ENCODE measurements around the gene FRMPD4. TPM values are rescaled to one million over a fixed set of nuclear protein-coding genes. Genes with fewer than 3 reads are reported as not detected.

FRMPD4 gene
- total and polyA plus RNA-seq, 10 of the 15 experiments (the other 5 are each of a cell fraction or from before 2014, with no cell fraction given), result not detected

DNA sequence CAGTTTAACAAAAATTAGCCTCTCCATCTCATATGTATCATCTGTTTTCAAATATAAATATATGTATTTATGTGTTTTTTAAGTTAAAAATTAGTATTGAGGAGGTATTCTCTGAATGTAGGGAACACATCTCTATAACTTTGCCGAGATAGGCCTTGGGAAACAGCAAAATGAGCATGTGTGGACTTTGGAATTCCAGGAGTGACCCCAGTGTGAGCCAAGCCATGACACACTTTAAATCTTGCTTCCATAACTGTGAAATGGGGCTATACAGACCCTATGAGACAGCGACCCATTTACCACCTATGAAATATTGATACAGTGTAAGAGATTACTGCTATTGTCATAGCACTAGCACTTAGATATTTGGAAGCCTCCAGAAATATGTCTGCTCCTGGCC lies 58.8 kb downstream of the FRMPD4 start:
- no peaks in the 10 kb centered on the region for H3K9me3 ChIP-seq (replicated peaks; ENCODE audit: control insufficient read depth, insufficient read depth, low read length)
- no peaks in the 10 kb centered on the region for H3K27me3 ChIP-seq (replicated peaks in 1 of 2; ENCODE audit: control insufficient read depth in 2 of 2, insufficient read depth in 2 of 2, low read length in 1 of 2)
- in situ Hi-C loops (cut with MboI), result no loop called here
- ATAC-seq (no peak), FAIRE-seq (no peak), DNase-seq (ENCODE audit: low read depth, low spot score) (no peak)
- POLR2A ChIA-PET, result no interaction called here
- TF ChIP-seq POLR2A (IDR thresholded peaks at IDR 0.05; ENCODE audit: low read depth, low read length), result no peak
- no peak for TF ChIP-seq SIX5 (IDR thresholded peaks at IDR 0.05; ENCODE audit: low read depth, low read length, severe bottlenecking)
- TF ChIP-seq, protein P1, sequence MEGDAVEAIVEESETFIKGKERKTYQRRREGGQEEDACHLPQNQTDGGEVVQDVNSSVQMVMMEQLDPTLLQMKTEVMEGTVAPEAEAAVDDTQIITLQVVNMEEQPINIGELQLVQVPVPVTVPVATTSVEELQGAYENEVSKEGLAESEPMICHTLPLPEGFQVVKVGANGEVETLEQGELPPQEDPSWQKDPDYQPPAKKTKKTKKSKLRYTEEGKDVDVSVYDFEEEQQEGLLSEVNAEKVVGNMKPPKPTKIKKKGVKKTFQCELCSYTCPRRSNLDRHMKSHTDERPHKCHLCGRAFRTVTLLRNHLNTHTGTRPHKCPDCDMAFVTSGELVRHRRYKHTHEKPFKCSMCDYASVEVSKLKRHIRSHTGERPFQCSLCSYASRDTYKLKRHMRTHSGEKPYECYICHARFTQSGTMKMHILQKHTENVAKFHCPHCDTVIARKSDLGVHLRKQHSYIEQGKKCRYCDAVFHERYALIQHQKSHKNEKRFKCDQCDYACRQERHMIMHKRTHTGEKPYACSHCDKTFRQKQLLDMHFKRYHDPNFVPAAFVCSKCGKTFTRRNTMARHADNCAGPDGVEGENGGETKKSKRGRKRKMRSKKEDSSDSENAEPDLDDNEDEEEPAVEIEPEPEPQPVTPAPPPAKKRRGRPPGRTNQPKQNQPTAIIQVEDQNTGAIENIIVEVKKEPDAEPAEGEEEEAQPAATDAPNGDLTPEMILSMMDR (IDR thresholded peaks at IDR 0.05 in 2 of 3, conservative IDR thresholded peaks at IDR 0.05 in 1 of 3; ENCODE audit: control insufficient read depth in 2 of 3, extremely low read depth in 1 of 3, insufficient read depth in 1 of 3, low read depth in 3 of 3, low read length in 3 of 3), result no peak
- TF ChIP-seq EP300 (IDR thresholded peaks at IDR 0.05; ENCODE audit: borderline replicate concordance in 1 of 2, control insufficient read depth in 1 of 2, low read depth in 2 of 2, low read length in 2 of 2), result no peak
- RAD21 ChIA-PET (ENCODE audit: unreplicated experiment), result no interaction called here
- H3K4me1 ChIP-seq (ENCODE audit: control insufficient read depth, insufficient read depth, low read length), result no peaks in the 10 kb centered on the region
- SMC1A ChIA-PET (ENCODE audit: uncharacterized antibody, unreplicated experiment), result no interaction called here
- no peak overlapping the region for H3K9ac ChIP-seq (ENCODE audit: control insufficient read depth, insufficient read depth, low read length)
- CTCF ChIA-PET, result no interaction called here
- intact Hi-C loops (cut with micrococcal nuclease; ENCODE audit: unreplicated experiment), result no loop called here
- no peak overlapping the region for H3K4me3 ChIP-seq
- H3K79me2 ChIP-seq (ENCODE audit: control insufficient read depth, insufficient read depth, low read length), result no peaks in the 10 kb centered on the region
- 2% methylated on average over 2 of the region's 2 CpGs for WGBS (ENCODE audit: insufficient coverage, insufficient replicate concordance, low lambda C conversion rate, missing lambda C conversion rate)
- BruUV-seq (replicated peaks), result no TSS peak
- H2AFZ ChIP-seq (ENCODE audit: control insufficient read depth, low read depth, low read length), result no peak overlapping the region
- H3K27ac ChIP-seq (ENCODE audit: control insufficient read depth, insufficient read depth), result no peak overlapping the region
- H3K4me2 ChIP-seq (ENCODE audit: control insufficient read depth, insufficient read depth), result no peak overlapping the region
- H4K20me1 ChIP-seq (ENCODE audit: control insufficient read depth, insufficient read depth), result no peaks in the 10 kb centered on the region
- H3K36me3 ChIP-seq (ENCODE audit: control insufficient read depth in 2 of 2, insufficient read depth in 2 of 2, low read length in 1 of 2), result no peaks in the 10 kb centered on the region

DNA sequence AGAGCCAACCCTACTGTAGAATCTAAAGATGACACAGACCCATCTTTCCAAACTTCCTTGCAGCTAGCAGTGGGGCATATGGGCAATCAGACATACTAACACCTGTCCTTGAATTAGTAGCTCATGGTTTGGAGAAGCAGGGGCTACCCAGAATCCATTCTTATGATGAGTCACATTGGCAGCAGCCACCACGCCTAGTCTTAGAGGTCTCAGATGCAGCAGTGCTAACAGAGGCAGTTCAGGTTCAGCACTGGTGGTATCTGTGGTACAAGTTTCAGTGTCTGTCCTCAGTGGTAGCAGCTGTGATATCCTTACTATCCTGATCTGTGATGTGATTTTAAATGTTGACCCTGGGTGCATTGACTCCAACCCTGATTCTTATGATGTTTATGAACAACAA lies 68.1 kb downstream of the FRMPD4 start:
- DNase-seq (ENCODE audit: low read depth, low spot score) (no peak), ATAC-seq (no peak), FAIRE-seq (no peak)
- no peak overlapping the region for H3K4me3 ChIP-seq
- intact Hi-C loops (cut with micrococcal nuclease; ENCODE audit: unreplicated experiment) (no loop called here), in situ Hi-C loops (cut with MboI) (no loop called here)
- ChIA-PET CTCF (interaction anchor here (1.3 kb wide), 1 partner anchor 24 kb away, joined by 3 read pairs; no protein-coding TSS in a partner anchor), POLR2A (no interaction called here), SMC1A (ENCODE audit: uncharacterized antibody, unreplicated experiment) (interaction anchor here (0.7 to 1.4 kb wide), 2 partner anchors 18 to 30 kb away, joined by 3 to 4 read pairs; no protein-coding TSS in a partner anchor), RAD21 (ENCODE audit: unreplicated experiment) (no interaction called here)
- H3K36me3 ChIP-seq (ENCODE audit: control insufficient read depth in 2 of 2, insufficient read depth in 2 of 2, low read length in 1 of 2), result no peaks in the 10 kb centered on the region
- no peak overlapping the region for H3K27ac ChIP-seq (ENCODE audit: control insufficient read depth, insufficient read depth)
- H3K9ac ChIP-seq (ENCODE audit: control insufficient read depth, insufficient read depth, low read length), result no peak overlapping the region
- no peaks in the 10 kb centered on the region for H3K79me2 ChIP-seq (ENCODE audit: control insufficient read depth, insufficient read depth, low read length)
- H4K20me1 ChIP-seq (ENCODE audit: control insufficient read depth, insufficient read depth), result no peaks in the 10 kb centered on the region
- no peaks in the 10 kb centered on the region; a peak in 3 of 4 replicates for H3K27me3 ChIP-seq (replicated peaks in 1 of 2; ENCODE audit: control insufficient read depth in 2 of 2, insufficient read depth in 2 of 2, low read length in 1 of 2)
- 5% methylated on average over 1 of the region's 1 CpG for WGBS (ENCODE audit: insufficient coverage, insufficient replicate concordance, low lambda C conversion rate, missing lambda C conversion rate)
- no TSS peak for BruUV-seq (replicated peaks)
- H3K9me3 ChIP-seq (replicated peaks; ENCODE audit: control insufficient read depth, insufficient read depth, low read length), result no peaks in the 10 kb centered on the region
- no peaks in the 10 kb centered on the region for H3K4me1 ChIP-seq (ENCODE audit: control insufficient read depth, insufficient read depth, low read length)
- H3K4me2 ChIP-seq (ENCODE audit: control insufficient read depth, insufficient read depth), result no peak overlapping the region
- no peak overlapping the region for H2AFZ ChIP-seq (ENCODE audit: control insufficient read depth, low read depth, low read length)
- no peak for TF ChIP-seq BCL11A (IDR thresholded peaks at IDR 0.05; ENCODE audit: low read depth, low read length)
- TF ChIP-seq KAT2A (conservative IDR thresholded peaks at IDR 0.05; ENCODE audit: control insufficient read depth, low read depth, low read length), result no peak
- TF ChIP-seq, protein P2, sequence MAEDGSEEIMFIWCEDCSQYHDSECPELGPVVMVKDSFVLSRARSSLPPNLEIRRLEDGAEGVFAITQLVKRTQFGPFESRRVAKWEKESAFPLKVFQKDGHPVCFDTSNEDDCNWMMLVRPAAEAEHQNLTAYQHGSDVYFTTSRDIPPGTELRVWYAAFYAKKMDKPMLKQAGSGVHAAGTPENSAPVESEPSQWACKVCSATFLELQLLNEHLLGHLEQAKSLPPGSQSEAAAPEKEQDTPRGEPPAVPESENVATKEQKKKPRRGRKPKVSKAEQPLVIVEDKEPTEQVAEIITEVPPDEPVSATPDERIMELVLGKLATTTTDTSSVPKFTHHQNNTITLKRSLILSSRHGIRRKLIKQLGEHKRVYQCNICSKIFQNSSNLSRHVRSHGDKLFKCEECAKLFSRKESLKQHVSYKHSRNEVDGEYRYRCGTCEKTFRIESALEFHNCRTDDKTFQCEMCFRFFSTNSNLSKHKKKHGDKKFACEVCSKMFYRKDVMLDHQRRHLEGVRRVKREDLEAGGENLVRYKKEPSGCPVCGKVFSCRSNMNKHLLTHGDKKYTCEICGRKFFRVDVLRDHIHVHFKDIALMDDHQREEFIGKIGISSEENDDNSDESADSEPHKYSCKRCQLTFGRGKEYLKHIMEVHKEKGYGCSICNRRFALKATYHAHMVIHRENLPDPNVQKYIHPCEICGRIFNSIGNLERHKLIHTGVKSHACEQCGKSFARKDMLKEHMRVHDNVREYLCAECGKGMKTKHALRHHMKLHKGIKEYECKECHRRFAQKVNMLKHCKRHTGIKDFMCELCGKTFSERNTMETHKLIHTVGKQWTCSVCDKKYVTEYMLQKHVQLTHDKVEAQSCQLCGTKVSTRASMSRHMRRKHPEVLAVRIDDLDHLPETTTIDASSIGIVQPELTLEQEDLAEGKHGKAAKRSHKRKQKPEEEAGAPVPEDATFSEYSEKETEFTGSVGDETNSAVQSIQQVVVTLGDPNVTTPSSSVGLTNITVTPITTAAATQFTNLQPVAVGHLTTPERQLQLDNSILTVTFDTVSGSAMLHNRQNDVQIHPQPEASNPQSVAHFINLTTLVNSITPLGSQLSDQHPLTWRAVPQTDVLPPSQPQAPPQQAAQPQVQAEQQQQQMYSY (CRISPR knock-in tag; IDR thresholded peaks at IDR 0.05), result no peak
- TF ChIP-seq CBX3 (IDR thresholded peaks at IDR 0.05; ENCODE audit: borderline replicate concordance, low read depth), result no peak
- no peak for TF ChIP-seq TCF3 (IDR thresholded peaks at IDR 0.05; ENCODE audit: borderline replicate concordance, insufficient read depth, low read depth, low read length)
- TF ChIP-seq, protein P3, sequence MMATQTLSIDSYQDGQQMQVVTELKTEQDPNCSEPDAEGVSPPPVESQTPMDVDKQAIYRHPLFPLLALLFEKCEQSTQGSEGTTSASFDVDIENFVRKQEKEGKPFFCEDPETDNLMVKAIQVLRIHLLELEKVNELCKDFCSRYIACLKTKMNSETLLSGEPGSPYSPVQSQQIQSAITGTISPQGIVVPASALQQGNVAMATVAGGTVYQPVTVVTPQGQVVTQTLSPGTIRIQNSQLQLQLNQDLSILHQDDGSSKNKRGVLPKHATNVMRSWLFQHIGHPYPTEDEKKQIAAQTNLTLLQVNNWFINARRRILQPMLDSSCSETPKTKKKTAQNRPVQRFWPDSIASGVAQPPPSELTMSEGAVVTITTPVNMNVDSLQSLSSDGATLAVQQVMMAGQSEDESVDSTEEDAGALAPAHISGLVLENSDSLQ (IDR thresholded peaks at IDR 0.05), result no peak
- no peak for TF ChIP-seq NRF1 (conservative IDR thresholded peaks at IDR 0.05; ENCODE audit: low read depth, low read length)

Measured in GM12878 (cell line).